DMS 273 (cell line): ENCODE measurements around the gene SLC39A7.
"Not testable (repeated sequence)": the region's sequence is repeated elsewhere in the genome, so short reads cannot be mapped to it uniquely, and the experiment has no call there.

ENCODE experiments used
- DNase-seq: peaks from one replicate; lab custom pipeline; 2025; ENCODE audit not compliant: unreplicated experiment; lab: John Stamatoyannopoulos, UW

SLC39A7 gene

GRCh38 chr6:33226503-33227120 lies 25.9 kb downstream of the SLC39A7 start:
- not testable (repeated sequence) for DNase-seq

- DNase-seq: peak; percentile 52
These were observed 34.6 kb downstream of the SLC39A7 start for GRCh38 chr6:33235221-33235634.

GRCh38 chr6:33236328-33236727 lies 35.7 kb downstream of the SLC39A7 start:
- no peak for DNase-seq

GRCh38 chr6:33236852-33237251 lies 36.2 kb downstream of the SLC39A7 start:
- DNase-seq: no peak

GRCh38 chr6:33237741-33238140 lies 37.1 kb downstream of the SLC39A7 start:
- no peak for DNase-seq

GRCh38 chr6:33241968-33242367 lies 41.3 kb downstream of the SLC39A7 start:
- no peak for DNase-seq

GRCh38 chr6:33243476-33243875 lies 42.8 kb downstream of the SLC39A7 start:
- DNase-seq: no peak

GRCh38 chr6:33247977-33248642 lies 47.4 kb downstream of the SLC39A7 start:
- DNase-seq: peak; percentile 97

- peak; percentile 89 for DNase-seq
These were observed 47.9 kb downstream of the SLC39A7 start for GRCh38 chr6:33248643-33248931.

- peak; percentile 100 for DNase-seq
These were observed 48.5 kb downstream of the SLC39A7 start for GRCh38 chr6:33248932-33249731.

GRCh38 chr6:33249732-33250630 lies 49.3 kb downstream of the SLC39A7 start:
- DNase-seq: peak; percentile 59

- DNase-seq: no peak
These were observed 50.1 kb downstream of the SLC39A7 start for GRCh38 chr6:33250731-33251130.

- DNase-seq: no peak
These were observed 50.8 kb downstream of the SLC39A7 start for GRCh38 chr6:33251395-33252012.

GRCh38 chr6:33252759-33253158 lies 52.1 kb downstream of the SLC39A7 start:
- no peak for DNase-seq
